AML-193 (cell line): Measurements from ENCODE around the gene BAAT.
A peak's percentile ranks its signal among the peaks of the same experiment; 100 is the strongest.

Source experiments
- DNase-seq, 2 experiments: peaks; one replicate each; lab custom pipeline; 2025; lab: John Stamatoyannopoulos, UW

BAAT gene

DNA sequence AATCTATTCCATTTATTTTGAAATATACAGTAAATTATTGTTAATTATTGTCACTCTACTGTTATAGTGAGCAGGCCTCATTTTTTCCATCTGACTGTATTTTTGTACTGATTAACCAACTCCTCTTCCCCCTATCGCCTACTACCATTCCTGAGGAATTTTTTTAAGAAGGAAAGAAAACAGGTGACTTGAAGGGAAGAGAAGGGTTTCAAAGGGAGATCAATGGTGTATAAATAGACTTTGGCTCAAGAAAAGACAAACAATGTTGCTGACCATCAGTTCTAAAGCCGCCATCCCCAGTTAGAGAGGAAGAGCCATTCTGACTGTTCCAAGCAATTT lies 69.7 kb downstream of the BAAT start:
- DNase-seq: no peak

DNA sequence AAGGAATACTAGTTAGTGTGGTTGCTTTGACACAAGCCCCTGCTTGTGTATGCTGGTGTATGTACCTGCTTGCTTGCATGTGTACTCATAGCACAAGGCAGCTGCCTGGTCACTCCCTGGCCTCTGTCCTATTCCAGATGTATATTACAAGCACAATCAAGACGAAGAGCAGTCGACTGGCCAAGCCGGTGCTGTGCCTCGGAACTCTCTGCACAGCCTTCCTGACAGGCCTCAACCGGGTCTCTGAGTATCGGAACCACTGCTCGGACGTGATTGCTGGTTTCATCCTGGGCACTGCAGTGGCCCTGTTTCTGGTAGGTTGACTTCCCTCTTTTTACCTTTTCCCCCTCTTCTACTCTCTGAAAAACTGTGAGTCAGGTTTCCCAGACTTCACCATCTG lies 72.1 kb downstream of the BAAT start:
- DNase-seq: no peak

DNA sequence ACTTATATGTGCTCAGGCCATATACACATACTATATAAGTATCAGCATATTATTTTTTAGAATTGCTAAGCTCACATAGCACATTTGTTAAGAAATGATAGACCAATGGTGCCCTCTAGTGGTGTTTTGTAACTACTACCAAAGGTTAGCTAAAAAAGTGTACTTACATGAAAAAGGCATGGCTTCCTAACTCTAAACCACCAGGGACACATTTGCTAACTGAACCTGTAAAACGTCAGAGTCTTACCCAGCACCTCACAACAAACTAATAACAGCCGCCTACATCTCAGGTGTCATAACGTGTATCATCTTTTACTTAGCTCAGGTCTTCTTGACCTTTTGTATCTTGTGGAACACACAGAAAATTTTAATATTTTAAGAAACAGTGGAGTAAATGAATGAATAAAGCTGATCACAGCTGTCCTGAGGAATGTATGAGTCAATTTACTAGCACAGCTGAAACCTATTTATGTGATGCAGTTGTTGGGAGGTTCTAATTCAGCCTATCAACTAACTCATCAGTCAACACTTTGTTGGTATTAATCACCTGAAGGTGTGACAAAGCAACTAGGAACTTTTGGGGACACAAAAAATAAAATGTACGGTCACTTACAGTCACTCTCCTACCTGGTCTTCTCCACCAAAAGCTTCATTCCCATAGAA lies 72.9 kb downstream of the BAAT start:
- DNase-seq: peak; percentile 60 to 68

DNA sequence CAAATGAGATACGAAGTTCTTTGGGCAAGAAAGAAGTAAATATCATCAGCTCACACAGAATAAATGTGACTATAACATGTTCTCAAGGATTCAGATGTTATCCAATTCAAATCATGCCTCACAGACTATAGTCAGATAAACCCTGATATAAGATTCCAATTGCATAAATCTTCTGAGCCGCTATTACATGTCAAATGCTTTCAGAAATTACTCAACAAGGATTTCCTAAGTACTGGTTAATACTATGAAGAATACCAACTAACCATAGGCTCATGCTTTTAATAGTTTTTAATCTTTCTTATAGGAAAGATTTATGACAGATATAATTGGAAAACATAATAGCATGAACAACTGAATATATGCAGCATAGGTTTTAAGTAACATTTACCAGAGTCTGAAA lies 73.6 kb downstream of the BAAT start:
- DNase-seq: no peak
